ENCODE data around the gene S100A3.

S100A3 gene

DNA sequence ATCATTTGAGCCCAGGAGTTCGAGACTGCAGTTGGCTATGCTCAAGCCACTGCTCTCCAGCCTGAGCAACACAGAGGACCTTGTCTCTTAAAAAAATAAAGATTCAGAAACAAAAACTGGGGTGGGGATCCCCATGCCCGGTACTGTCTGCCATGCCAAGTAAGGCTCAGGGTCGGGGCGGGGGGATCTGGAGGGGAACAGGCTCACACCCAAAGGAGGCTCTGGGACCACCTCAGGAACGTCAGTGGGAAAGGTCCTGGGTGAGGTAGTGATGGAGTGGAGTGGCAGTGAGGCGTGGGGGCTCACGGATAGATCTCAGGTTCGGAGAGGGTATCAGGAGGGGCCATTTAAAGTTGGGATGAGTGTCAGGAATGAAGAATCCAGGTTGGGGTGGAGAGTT, 2.7 kb downstream of the S100A3 start:
- H3K4me1 Mint-ChIP-seq, result peaks cover 75% of the 10 kb centered on the region
- no peaks in the 10 kb centered on the region for H3K9me3 Mint-ChIP-seq

DNA sequence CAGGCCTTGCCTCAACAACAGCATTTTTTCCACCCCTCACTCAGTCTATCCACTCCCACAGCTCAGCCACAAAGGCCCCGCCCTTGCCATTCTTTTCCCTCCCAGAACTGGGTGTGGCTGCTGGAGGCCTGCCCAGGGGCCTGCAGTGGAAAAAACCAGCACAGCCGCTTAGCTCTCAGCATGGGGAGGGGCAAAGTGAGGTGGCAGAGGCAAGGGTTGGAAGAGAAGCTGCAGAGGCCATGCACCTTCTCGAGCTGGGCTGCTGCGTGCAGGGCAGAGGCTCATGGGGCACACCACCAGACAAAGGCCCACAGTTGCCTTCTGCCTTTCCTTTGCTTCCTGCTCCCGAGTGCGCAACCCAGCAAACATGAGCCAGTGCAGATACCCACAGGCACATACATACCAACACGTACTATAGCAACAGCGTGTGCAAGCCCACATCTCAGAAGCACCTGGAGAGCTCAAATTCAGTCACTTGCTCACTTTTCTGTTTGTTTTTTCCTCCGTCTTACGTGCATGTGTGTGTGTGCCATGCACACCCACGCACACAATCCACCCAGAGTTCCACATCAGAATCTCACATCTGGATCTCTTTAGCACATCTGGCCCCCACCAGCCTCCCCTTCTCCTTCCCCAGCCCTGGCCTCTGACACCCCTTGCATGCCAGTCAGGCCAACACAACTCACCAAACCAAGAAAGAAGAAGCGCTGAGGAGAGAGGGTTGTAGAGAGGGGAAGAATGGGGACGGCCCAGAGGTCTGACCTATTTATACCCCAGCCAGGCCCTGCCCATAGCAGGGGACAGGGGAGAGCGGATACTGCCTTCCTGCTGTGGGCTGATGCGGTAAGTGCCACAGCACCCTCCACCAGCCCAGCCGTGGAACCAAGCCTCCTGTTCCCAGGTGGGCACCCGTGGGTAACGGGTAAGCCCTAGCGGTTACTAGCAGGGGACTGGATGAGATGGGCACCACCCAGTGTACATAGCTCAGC, 3.7 kb downstream of the S100A3 start, which contains the start of gene S100A4:
Gene S100A4, minus strand, starts transcription at position 740 of the 989 bp plus-strand sequence. CDS start 1,012 bp downstream, outside the sequence.
- peak within 1 kb of the TSS; percentile 98 for H3K27ac Mint-ChIP-seq
- peaks cover 54% of the 10 kb centered on the region for H3K36me3 Mint-ChIP-seq
- peak; percentile 73 to 92 for DNase-seq (ENCODE audit: low spot score in 2 of 2)
- H3K9me3 Mint-ChIP-seq, result no peaks in the 10 kb centered on the region
- H3K4me3 Mint-ChIP-seq, result peak within 1 kb of the TSS; percentile 99
- peak; percentile 87 for ATAC-seq
- H3K4me1 Mint-ChIP-seq, result peaks cover 86% of the 10 kb centered on the region

More for the DNA sequence above, 2.7 kb downstream of the S100A3 start:
- Mint-ChIP-seq H3K27ac (peak overlapping the region; percentile 98), H3K4me3 (peak overlapping the region; percentile 99), H3K36me3 (peaks cover 47% of the 10 kb centered on the region)
- DNase-seq (ENCODE audit: low spot score in 2 of 2) (no peak), ATAC-seq (no peak)

DNA sequence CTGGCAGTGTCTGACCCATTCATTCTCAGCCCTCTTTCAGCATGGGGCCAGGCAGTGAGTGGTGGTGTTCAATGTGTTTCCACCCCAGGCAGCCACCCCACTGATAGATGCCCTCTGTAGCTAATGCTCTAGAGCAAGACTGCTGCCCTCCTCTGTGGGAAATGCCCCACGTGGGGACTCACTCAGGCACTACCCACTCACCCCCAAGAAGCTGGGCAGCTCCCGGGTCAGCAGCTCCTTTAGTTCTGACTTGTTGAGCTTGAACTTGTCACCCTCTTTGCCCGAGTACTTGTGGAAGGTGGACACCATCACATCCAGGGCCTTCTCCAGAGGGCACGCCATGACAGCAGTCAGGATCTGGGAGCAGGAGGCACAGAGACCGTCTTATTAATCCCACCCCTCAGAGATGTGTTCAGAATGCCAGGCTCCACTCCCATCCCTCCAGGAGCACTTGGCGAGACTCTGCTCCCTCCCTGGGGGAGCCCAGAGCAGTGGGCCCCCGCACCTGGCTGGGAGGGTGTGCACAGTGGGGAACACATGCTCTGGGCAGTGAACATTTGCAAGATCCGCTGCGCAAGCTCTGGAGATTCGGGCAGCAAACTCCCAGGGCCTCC, 4.5 kb downstream of the S100A3 start:
- H3K36me3 Mint-ChIP-seq, result peaks cover 54% of the 10 kb centered on the region
- ATAC-seq (no peak), DNase-seq (ENCODE audit: low spot score in 2 of 2) (no peak)
- peak overlapping the region; percentile 98 for H3K27ac Mint-ChIP-seq
- peak overlapping the region; percentile 99 for H3K4me3 Mint-ChIP-seq
- no peaks in the 10 kb centered on the region for H3K9me3 Mint-ChIP-seq
- peaks cover 94% of the 10 kb centered on the region for H3K4me1 Mint-ChIP-seq

DNA sequence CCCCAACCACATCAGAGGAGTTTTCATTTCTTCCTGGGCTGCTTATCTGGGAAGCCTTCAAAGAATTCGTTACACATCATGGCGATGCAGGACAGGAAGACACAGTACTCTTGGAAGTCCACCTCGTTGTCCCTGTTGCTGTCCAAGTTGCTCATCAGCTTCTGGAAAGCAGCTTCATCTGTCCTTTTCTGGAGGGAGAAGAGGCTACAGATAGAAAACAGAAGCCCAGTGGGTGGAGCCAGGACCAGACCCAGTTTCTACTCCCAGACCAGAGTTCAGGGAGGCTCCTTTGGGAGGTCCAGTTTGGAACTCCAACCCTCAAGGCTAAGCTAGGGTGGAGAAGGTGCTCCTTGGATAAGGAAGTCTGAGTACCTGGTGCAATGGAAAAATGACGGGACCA, 5.3 kb downstream of the S100A3 start:
- ATAC-seq (no peak), DNase-seq (ENCODE audit: low spot score in 2 of 2) (no peak)
- peak overlapping the region; percentile 99 for H3K4me3 Mint-ChIP-seq
- H3K9me3 Mint-ChIP-seq, result no peaks in the 10 kb centered on the region
- peaks cover 94% of the 10 kb centered on the region for H3K4me1 Mint-ChIP-seq
- H3K27ac Mint-ChIP-seq, result peak overlapping the region; percentile 98
- H3K36me3 Mint-ChIP-seq, result peaks cover 54% of the 10 kb centered on the region

DNA sequence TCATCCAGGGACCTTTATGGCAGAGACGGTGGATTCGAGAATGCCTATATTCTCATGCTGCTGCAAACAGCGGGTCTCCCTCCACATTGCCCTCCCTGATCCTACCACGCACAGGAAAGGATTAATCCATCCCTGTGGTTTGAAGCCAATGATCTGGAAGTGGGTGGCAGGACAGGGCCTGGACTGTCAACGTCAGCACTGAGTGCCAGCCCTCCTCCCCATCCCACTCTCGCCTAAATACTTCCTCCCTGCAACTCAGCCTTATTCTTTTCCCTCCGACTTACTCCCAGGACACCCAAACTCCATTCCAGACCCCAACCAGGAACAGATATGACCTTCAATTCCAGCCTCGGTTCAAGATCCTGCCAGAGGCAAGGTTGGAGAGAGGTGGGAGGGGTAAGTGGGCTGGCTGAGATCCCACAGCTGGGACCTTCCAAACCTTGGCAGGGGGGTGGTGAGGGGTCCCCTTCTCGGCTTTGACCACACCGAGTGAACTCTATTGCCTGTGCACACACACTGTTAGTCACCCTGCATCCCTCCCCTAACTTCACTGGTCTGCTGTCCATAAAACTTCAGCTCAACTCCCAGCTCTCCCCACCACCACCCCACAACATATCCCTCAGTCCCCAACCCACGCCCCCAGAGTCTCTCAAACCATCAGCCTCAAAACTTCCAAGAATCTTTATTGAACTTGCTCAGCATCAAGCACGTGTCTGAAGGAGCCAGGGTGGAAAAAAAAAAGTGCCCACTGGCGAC, 5.9 kb downstream of the S100A3 start:
- ATAC-seq, result no peak
- Mint-ChIP-seq H3K4me3 (peak overlapping the region; percentile 99), H3K4me1 (peaks cover 88% of the 10 kb centered on the region), H3K9me3 (no peaks in the 10 kb centered on the region), H3K36me3 (peaks cover 54% of the 10 kb centered on the region), H3K27ac (peak overlapping the region; percentile 98)
- no peak for DNase-seq (ENCODE audit: low spot score in 2 of 2)

DNA sequence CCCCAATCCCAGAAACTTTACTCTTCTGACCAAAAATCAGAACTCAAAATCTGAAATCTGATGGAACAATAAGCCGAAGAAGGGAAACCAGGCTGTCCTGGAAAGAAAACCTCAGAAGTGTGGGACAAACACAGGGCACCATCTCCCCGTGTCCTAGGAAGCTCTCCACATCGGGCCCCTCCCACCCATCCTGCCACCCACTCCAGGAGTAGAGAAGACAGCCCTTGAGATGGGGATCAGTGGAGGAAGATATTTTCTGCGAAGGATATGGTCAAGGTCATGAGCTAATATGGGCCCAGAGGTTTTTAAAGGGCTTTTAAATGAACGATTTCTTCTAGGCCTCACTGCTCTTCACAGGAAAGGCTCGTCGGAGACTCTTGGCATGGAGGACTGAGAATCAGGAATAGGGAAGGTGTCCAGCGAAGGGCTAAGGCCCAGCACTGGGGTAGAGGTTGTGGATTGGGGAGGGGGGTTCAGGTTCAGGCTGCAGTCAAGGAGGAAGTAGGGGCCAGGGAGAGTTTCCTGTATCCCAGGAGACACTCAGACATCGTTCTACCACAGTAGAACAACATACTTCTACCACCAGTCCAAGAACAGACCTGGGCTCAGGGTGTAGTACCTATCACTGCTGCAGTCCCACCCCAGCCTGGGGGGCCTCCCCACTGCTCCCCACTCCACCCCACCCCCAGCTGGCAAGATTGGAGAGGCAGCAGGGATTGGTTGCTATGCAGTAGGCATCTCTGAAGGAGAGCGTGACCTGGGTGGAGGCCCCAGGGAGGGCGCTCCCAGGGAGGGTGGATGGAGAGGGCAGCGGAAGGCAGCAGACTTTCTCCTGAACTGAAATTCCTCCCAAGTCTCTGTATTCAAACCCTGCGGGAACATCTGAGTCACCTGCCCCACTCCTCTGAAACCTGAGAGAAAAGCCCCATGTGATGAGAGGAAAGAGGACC, 7.1 kb downstream of the S100A3 start:
- H3K36me3 Mint-ChIP-seq, result peaks cover 55% of the 10 kb centered on the region
- H3K9me3 Mint-ChIP-seq, result no peaks in the 10 kb centered on the region
- ATAC-seq (no peak), DNase-seq (ENCODE audit: low spot score in 2 of 2) (no peak)
- H3K4me3 Mint-ChIP-seq, result peak overlapping the region; percentile 99
- H3K4me1 Mint-ChIP-seq, result peaks cover 83% of the 10 kb centered on the region
- peak overlapping the region; percentile 98 for H3K27ac Mint-ChIP-seq

DNA sequence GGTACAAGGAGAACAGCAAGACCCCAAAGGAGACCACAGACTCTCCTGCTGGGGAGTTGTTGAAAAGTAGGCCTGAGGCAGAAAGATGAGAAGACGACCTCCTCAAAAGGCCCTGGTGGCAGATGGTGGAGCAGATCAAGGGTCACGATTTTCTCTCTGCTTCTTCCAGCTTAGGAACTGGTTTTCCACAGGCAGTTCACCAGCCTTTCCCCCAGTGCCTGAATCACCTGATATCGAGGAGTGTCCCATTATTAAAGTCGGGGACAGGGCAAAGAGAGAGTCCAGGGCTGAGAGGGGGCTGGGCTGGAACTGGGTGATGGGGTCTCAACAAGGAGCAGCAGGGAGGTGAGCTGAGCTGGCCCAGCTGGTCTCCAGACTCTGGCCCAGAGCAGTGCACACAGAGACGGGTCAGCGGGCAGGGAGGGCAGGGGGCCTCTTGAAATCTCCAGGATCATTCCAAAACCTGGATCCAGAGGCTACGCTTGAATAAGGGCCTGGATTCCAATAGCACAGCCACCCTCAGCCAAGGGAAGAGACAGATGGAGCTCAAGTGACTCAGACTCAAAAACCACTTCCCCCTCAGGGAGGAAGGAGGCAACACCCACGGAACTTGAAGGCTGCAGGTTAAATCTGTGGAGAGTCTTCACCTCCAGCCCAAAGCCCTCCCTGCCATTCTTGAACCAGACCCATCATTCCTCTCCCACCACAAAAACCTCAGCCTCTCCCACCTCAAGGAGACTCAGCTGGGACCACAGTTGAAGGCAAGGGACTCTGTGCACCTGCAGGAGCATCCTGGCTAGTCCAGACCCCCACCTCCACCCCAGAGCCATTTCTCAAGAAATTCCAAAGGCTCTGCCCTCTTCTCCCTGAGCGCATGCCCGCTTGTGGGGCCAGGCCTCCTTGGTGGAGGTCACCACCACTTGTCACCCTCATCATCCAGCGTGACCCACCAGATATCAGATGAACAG, 8.4 kb downstream of the S100A3 start, which contains the start of gene S100A5:
Gene S100A5, minus strand, starts transcription at position 541 of the 968 bp plus-strand sequence. CDS start 743 bp downstream, outside the sequence.
- DNase-seq (ENCODE audit: low spot score in 2 of 2), result peak in 1 of 2 donors; percentile 67
- peaks cover 81% of the 10 kb centered on the region for H3K4me1 Mint-ChIP-seq
- no peak for ATAC-seq
- peak within 1 kb of the TSS; percentile 99 for H3K4me3 Mint-ChIP-seq
- no peaks in the 10 kb centered on the region for H3K9me3 Mint-ChIP-seq
- H3K36me3 Mint-ChIP-seq, result peaks cover 63% of the 10 kb centered on the region
- H3K27ac Mint-ChIP-seq, result peak within 1 kb of the TSS; percentile 98

DNA sequence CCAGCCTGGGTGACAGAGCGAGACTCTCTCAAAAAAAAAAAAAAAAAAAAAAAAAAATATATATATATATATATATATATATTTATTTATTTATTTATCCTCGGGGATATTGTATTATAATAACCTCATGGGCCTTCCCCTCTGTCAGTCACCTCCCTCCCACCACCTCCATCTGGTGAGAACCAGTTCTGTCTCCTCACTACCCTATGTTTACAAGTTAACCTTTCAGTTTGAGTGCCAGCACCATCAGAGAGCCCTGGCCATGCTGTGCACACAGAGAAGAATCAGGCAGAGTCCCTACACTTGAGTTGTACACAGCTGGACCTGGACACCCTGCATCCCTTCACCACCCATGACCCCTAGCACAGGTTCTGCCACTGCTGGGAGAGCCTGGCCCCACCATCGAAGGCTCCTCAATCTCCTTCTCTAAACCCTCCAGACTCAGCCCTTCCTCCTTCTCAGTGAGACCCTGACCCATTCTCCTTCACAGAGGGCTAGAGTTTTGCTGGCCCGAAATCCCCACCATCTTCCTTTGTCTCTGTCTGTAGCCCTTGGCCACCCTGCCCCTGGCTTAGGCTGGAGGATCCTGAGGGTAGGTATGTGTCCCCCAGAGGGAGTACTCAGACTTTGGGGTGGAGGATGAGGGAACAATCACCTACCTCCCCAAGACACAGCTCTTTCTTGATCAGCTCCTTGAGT, 9.5 kb downstream of the S100A3 start:
- Mint-ChIP-seq H3K27ac (peak overlapping the region; percentile 98), H3K9me3 (no peaks in the 10 kb centered on the region), H3K4me1 (peaks cover 76% of the 10 kb centered on the region), H3K4me3 (peak overlapping the region; percentile 99), H3K36me3 (peaks cover 63% of the 10 kb centered on the region)
- ATAC-seq (no peak), DNase-seq (ENCODE audit: low spot score in 2 of 2) (no peak)

DNA sequence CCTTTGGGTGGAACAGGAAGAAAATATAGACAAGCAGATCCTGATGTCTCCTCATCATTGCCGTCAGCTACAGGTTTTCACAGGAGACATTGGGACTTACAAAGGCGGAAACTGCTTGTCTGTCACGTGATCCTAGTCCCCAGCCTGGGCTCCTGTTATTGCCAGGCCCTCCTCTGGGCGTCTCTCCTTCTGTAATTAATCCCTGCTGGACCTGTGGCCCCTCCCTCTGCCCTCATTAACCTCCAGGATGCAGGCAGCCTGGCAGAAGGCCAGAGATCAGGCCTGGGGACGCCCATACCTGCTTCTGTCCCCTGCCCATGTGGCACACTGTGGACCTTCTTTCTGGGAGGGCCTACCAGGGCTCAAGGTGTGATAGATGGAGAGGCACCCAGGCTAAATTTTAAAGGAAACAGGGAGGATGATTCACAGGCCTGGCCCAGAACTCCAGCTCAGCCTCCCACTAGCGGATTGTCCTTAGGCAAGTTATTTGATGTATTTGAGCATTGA, 10.7 kb downstream of the S100A3 start:
- H3K36me3 Mint-ChIP-seq, result peaks cover 63% of the 10 kb centered on the region
- no peak overlapping the region for H3K4me3 Mint-ChIP-seq
- no peaks in the 10 kb centered on the region for H3K9me3 Mint-ChIP-seq
- ATAC-seq (no peak), DNase-seq (ENCODE audit: low spot score in 2 of 2) (no peak)
- H3K4me1 Mint-ChIP-seq, result peaks cover 76% of the 10 kb centered on the region
- H3K27ac Mint-ChIP-seq, result no peak overlapping the region

DNA sequence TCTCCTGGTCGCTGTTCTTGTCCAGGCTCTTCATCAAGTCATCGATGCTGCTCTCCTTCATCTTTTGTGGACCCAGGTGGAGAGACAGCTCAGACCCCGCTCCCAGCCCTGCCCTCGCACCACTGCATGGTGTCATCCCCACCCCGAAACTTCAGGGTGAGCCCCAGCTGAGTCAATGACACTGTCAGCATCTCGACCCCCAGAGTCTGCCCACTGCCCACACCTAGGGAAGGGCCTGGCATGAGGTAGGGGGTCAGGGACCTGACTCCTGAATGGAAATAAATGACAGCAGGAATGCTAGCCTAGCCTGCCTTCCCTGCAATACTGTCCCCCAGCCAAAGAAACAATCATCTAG, 11.7 kb downstream of the S100A3 start:
- peaks cover 76% of the 10 kb centered on the region for H3K4me1 Mint-ChIP-seq
- no peaks in the 10 kb centered on the region for H3K9me3 Mint-ChIP-seq
- peak overlapping the region; percentile 93 for H3K27ac Mint-ChIP-seq

DNA sequence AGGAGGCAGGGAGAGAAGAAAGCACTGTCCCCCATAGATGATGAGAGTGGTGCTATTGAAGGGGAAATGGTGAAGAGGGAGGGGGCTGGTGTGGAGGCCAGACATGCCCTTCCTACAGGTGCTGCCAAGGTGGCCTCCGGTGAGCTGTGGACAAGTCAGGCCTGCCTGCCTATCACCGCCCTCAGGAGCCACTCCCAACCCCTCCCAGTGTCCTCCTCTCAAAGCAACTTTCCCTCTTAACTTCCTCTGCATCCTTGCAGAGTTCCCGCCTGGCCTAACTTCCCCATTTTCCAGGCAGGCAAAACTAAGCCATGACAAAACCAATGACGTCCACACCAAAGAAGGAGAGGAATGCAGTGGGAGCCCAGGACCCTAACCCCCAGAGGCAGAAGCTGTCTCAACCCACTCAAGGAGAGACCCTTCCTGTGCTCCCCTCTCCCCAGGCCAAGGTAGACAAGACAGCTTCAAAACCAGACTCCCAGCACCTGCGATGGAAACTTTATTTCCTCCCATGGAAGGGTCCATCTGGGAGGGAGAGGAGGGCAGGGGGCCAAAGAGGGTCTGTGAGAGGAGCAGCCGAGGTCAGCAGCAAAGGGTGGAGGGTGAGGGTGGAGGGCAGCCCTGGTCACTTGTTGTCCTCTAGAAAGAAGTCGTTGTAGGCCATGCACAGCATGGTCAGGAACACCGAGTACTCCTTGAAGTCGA, 12.2 kb downstream of the S100A3 start:
- Mint-ChIP-seq H3K36me3 (peaks cover 54% of the 10 kb centered on the region), H3K9me3 (no peaks in the 10 kb centered on the region), H3K4me1 (peaks cover 76% of the 10 kb centered on the region), H3K27ac (peak overlapping the region; percentile 93), H3K4me3 (peak overlapping the region; percentile 85)
- DNase-seq (ENCODE audit: low spot score in 2 of 2), result no peak
- no peak for ATAC-seq

More for the DNA sequence above, 11.7 kb downstream of the S100A3 start:
- DNase-seq (ENCODE audit: low spot score in 2 of 2), result no peak
- H3K4me3 Mint-ChIP-seq, result peak overlapping the region; percentile 85
- ATAC-seq, result no peak
- H3K36me3 Mint-ChIP-seq, result peaks cover 59% of the 10 kb centered on the region

DNA sequence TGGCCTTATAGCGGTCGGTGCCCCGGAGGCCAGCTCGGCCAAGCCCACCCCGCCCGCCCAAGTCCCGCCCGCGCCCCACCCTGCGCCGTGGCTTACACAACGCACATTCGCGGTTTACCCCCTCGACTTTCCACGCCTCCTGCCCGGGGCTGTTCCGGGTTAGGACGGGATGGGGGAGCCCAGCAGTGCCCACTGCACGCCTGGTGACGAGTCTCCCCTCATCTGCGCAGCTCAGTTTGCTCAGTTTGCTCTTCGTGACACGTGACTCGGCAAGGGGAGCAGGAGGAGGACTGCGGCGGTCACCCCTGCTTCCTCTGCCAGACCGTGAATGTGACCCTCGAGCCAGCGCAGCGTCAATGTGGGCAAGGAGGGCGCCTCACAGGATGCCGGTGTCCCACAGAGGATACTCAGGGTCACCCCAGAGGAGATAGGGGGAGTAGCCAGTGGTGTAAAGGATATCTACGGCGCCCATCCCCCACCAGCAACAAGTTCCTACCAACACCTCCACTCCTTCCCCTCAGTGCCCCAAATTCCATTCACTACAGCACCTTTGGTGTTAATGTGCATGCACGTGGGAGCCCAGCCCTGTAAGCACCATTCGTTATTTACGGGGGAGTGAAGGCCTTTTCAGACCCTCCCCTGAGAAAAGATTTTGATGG, 12.9 kb downstream of the S100A3 start:
- peak; percentile 57 to 90 for DNase-seq (ENCODE audit: low spot score in 2 of 2)
- H3K4me3 Mint-ChIP-seq, result peak overlapping the region; percentile 85

More for the DNA sequence above, 12.9 kb downstream of the S100A3 start:
- H3K27ac Mint-ChIP-seq, result peak overlapping the region; percentile 93
- H3K36me3 Mint-ChIP-seq, result peaks cover 47% of the 10 kb centered on the region
- peaks cover 76% of the 10 kb centered on the region for H3K4me1 Mint-ChIP-seq
- ATAC-seq, result peak; percentile 83
- no peaks in the 10 kb centered on the region for H3K9me3 Mint-ChIP-seq
